Kidney (tissue), 14 donors: ENCODE data around the gene TRIM8. TPM values are rescaled to one million over a fixed set of nuclear protein-coding genes. Genes with fewer than 3 reads are reported as not detected.

ENCODE experiments used
- DNase-seq, 5 donors: peaks; one replicate each; pipeline ENCODE4 v3.0.0-alpha.2; 2013 to 2020
- FAIRE-seq: peaks from 2 replicates; lab custom pipeline; 2012; peaks lifted over from hg19 to GRCh38; lab: Jason Lieb, UNC
- H3K27ac ChIP-seq, 2 donors: one replicate each; pipeline ENCODE4 v1.7.0; 2013; ENCODE audit warnings: low read depth in 2 of 2, low read length in 2 of 2, inconsistent platforms in 1 of 2
- H3K27me3 ChIP-seq: one replicate; pipeline ENCODE4 v1.7.1; 2013; ENCODE audit warnings: low read length, inconsistent platforms; ENCODE audit not compliant: control insufficient read depth, insufficient read depth
- H3K36me3 ChIP-seq, 3 donors: one replicate each; pipeline versions ENCODE4 v1.7.0 to v1.7.1; 2013; ENCODE audit warnings: low read length in 3 of 3, control low read depth in 1 of 3, inconsistent platforms in 1 of 3; ENCODE audit not compliant: insufficient read depth in 3 of 3, control insufficient read depth in 2 of 3
- H3K4me1 ChIP-seq, 3 donors: one replicate each; pipeline versions ENCODE4 v1.7.0 to v1.7.1; 2013; ENCODE audit warnings: low read length in 3 of 3, inconsistent platforms in 1 of 3, low read depth in 1 of 3; ENCODE audit not compliant: control insufficient read depth in 2 of 3, insufficient read depth in 2 of 3
- H3K4me3 ChIP-seq, 3 donors: one replicate each; pipeline versions ENCODE4 v1.7.0 to v1.8.1; 2013; ENCODE audit warnings: low read length in 3 of 3, control low read depth in 1 of 3, inconsistent platforms in 1 of 3
- H3K9ac ChIP-seq, 3 donors: one replicate each; pipeline versions ENCODE4 v1.7.0 to v1.7.1; 2013; ENCODE audit warnings: low read length in 3 of 3, control low read depth in 1 of 3, inconsistent platforms in 1 of 3
- H3K9me3 ChIP-seq, 3 donors: one replicate each; pipeline versions ENCODE4 v1.7.0 to v1.7.1; 2013; ENCODE audit warnings: low read length in 3 of 3, control low read depth in 1 of 3, inconsistent platforms in 1 of 3; ENCODE audit not compliant: control insufficient read depth in 2 of 3, insufficient read depth in 1 of 3
- intact Hi-C: fragments of 100-400 bp; cut with DNase I; formaldehyde crosslinking; loops from one replicate; pipeline ENCODE4 v1.11.1; 2022
- polyA plus RNA-seq: library from polyadenylated mRNA; stranded (reverse); fragments of 350-450 nt; fragmentation: Illumina TruSeq; extraction: RNeasy Lipid Tissue Mini Kit (QIAGEN cat#74804); gene quantifications from one replicate; pipeline ENCODE4 v1.2.3, GENCODE V29; 2014; ENCODE audit warnings: low read depth, low replicate concordance; ENCODE audit not compliant: insufficient read depth
- total RNA-seq: library from RNA; stranded (reverse); fragmentation: NEBNext Ultra II Directional; extraction: Animal tissue kit (Norgen Biotek cat#: 25700); gene quantifications from one replicate; pipeline ENCODE4 v1.2.1, GENCODE V29; 2021
- TF ChIP-seq, protein P1 (sequence below): IDR thresholded peaks from 3 replicates; pipeline ENCODE4 v1.5.1; 2012; ENCODE audit warnings: mild to moderate bottlenecking, moderate library complexity, borderline replicate concordance; ENCODE audit not compliant: insufficient read depth; ENCODE audit errors: extremely low read depth
- donor health status: control.
- donor health status: control.
- donor health status: control.
- donor health status: control.
- donor health status: control.
- donor health status: DM: yes; HTN: yes; CAD: no.
- donor health status: Normal renal cell carcinoma (clear cell type).

The TRIM8 gene
- total and polyA plus RNA-seq, 2 donors from 2014 or later: 160 to 198 TPM

DNA sequence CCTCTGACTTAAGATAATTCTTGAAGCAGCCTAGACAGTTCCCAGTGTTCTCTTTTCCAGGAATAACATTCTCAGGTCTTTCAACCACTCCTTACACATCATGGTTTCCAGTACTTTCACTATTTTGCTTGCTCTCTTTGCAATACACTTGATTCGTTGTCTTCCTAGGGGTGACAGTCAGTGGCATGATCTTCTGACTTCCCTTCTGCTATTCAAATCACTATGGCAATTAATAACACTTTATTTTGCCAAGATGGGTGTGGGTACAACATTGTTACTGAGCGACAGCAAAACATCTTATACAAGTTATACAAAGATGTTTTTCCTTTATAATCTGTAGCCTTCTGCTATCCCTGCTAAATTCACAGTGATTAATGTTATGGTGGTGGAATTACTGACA is 54.6 kb downstream of the TRIM8 start:
- Histone ChIP-seq H3K9ac (no peak overlapping the region), H3K27ac (no peak overlapping the region), H3K36me3 (peaks cover 3 to 11% (median 7%) of the 10 kb centered on the region in 3 donors), H3K9me3 (peaks cover 0 to 2% (median 0%) of the 10 kb centered on the region in 3 donors), H3K4me1 (no peaks in the 10 kb centered on the region), H3K4me3 (no peak overlapping the region), H3K27me3 (no peaks in the 10 kb centered on the region)
- FAIRE-seq (no peak), DNase-seq (no peak)
- intact Hi-C loops: no loop called here
- TF ChIP-seq, protein P1, sequence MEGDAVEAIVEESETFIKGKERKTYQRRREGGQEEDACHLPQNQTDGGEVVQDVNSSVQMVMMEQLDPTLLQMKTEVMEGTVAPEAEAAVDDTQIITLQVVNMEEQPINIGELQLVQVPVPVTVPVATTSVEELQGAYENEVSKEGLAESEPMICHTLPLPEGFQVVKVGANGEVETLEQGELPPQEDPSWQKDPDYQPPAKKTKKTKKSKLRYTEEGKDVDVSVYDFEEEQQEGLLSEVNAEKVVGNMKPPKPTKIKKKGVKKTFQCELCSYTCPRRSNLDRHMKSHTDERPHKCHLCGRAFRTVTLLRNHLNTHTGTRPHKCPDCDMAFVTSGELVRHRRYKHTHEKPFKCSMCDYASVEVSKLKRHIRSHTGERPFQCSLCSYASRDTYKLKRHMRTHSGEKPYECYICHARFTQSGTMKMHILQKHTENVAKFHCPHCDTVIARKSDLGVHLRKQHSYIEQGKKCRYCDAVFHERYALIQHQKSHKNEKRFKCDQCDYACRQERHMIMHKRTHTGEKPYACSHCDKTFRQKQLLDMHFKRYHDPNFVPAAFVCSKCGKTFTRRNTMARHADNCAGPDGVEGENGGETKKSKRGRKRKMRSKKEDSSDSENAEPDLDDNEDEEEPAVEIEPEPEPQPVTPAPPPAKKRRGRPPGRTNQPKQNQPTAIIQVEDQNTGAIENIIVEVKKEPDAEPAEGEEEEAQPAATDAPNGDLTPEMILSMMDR: no peak

DNA sequence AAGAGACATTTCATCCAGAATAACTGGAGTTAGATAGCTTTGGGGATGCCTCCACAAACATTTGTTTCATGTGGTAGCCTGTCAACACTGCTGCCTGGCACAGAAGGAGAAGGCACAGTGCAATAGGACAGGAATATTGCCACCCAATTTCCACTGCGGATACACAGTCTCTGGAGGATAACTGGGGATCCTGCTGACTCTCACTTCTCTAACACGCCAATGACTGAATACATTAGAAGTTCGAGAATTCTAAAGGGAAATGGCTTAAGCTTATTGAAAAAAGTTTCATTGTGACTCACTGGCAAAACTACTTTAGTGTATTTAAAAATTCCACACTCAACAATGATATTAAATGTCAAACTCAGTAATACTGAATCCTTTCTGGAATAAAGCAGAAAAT is 57.0 kb downstream of the TRIM8 start:
- H3K9ac ChIP-seq: no peak overlapping the region
- H3K27me3 ChIP-seq: no peaks in the 10 kb centered on the region
- no peak for FAIRE-seq
- intact Hi-C loops: no loop called here
- H3K36me3 ChIP-seq: peaks cover 3 to 11% (median 7%) of the 10 kb centered on the region in 3 donors
- H3K4me3 ChIP-seq: no peak overlapping the region
- H3K4me1 ChIP-seq: peaks cover 0 to 2% (median 0%) of the 10 kb centered on the region in 3 donors
- no peak for DNase-seq
- TF ChIP-seq, protein P1: no peak
- H3K27ac ChIP-seq: no peak overlapping the region
- peaks cover 0 to 2% (median 0%) of the 10 kb centered on the region in 3 donors for H3K9me3 ChIP-seq

DNA sequence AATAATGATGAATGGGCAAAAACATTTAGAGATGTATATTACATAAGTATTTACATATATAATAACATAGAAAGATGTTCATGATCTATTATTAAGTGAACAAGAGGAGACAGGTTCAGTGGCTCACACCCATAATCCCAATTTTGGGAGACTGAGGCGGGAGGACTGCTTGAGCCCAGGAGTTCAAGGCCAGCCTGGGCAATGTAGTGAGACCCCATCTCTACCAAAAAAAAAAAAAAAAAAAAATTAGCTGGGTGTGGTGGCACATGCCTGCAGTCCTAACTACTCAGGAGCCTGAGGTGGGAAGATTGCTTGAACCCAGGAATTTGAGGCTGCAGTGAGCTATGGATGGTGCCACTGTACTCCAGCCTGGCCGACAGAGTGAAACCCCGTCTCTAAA is 57.5 kb downstream of the TRIM8 start:
- no peak for FAIRE-seq
- DNase-seq: no peak
- TF ChIP-seq, protein P1: no peak
- intact Hi-C loops: no loop called here
- Histone ChIP-seq H3K9ac (no peak overlapping the region), H3K4me3 (no peak overlapping the region), H3K9me3 (peaks cover 0 to under 1% (median 0%) of the 10 kb centered on the region in 3 donors), H3K27ac (no peak overlapping the region), H3K27me3 (no peaks in the 10 kb centered on the region), H3K4me1 (peaks cover 0 to 2% (median 0%) of the 10 kb centered on the region in 3 donors), H3K36me3 (peaks cover under 1 to 11% (median 4%) of the 10 kb centered on the region in 3 donors)

DNA sequence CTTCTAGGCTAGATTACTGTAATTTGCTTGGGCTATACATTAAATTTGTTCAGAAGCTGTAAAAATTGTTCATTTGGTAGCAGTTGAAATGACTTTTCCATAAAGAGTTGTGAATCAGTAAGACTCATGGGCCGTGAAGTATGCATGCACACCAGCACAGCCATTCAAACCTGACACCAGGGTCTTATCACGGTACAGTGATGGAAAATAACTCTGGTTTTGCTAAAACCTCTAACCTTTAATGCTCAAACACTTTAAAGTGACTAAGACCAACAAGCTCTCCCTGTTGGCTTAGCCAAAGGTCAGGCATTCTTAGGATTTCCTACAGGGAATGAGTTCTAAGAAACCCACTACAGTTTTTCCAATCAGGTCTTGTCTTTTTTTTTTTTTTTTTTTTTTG is 58.5 kb downstream of the TRIM8 start:
- FAIRE-seq: no peak
- Histone ChIP-seq H3K4me1 (peaks cover 0 to 2% (median 0%) of the 10 kb centered on the region in 3 donors), H3K9ac (no peak overlapping the region), H3K27me3 (no peaks in the 10 kb centered on the region), H3K27ac (no peak overlapping the region), H3K4me3 (no peak overlapping the region), H3K9me3 (no peaks in the 10 kb centered on the region), H3K36me3 (peaks cover 0 to 11% (median 3%) of the 10 kb centered on the region in 3 donors)
- TF ChIP-seq, protein P1: no peak
- intact Hi-C loops: no loop called here
- no peak for DNase-seq
